Measurements from ENCODE around the gene PTTG1IP2. TPM values are rescaled to one million over a fixed set of nuclear protein-coding genes. Genes with fewer than 3 reads are reported as not detected.

PTTG1IP2 gene
- total RNA-seq, 2 experiments from 2014 or later = not detected

GRCh38 chr7:90425376-90425775 is 44.1 kb upstream of the PTTG1IP2 start:
- ChIA-PET CTCF (ENCODE audit: unreplicated experiment) (no interaction called here), POLR2A (no interaction called here)
- Histone ChIP-seq H3K9me3 (ENCODE audit: low read length) (no peaks in the 10 kb centered on the region), H3K4me3 (ENCODE audit: low read depth, low read length, poor library complexity, severe bottlenecking) (no peak overlapping the region), H3K4me1 (ENCODE audit: insufficient read depth, low read length, poor library complexity, severe bottlenecking) (no peaks in the 10 kb centered on the region), H2AFZ (ENCODE audit: low read length) (no peak overlapping the region), H3K9me2 (ENCODE audit: insufficient read depth, low read length) (no peaks in the 10 kb centered on the region), H3K79me2 (ENCODE audit: insufficient read depth, low read depth, low read length) (no peaks in the 10 kb centered on the region), H3K36me3 (ENCODE audit: insufficient read depth, low read length) (no peaks in the 10 kb centered on the region; the same call in 1 of the 2 replicates), H3K27ac (ENCODE audit: low read depth, low read length, poor library complexity, severe bottlenecking) (no peak overlapping the region), H3K4me2 (ENCODE audit: low read length) (no peak overlapping the region), H4K20me1 (ENCODE audit: insufficient read depth, low read length) (no peaks in the 10 kb centered on the region)
- TF ChIP-seq CTCF (conservative IDR thresholded peaks at IDR 0.05; ENCODE audit: low read length) (no peak), EZH2phosphoT487 (IDR thresholded peaks at IDR 0.05; ENCODE audit: borderline replicate concordance, low read depth, low read length) (no peak)
- no TSS peak for BruUV-seq (replicated peaks)
- no peak for DNase-seq (ENCODE audit: low spot score)
- intact Hi-C loops (cut with micrococcal nuclease; ENCODE audit: unreplicated experiment) = no loop called here

- intact Hi-C loops (cut with micrococcal nuclease; ENCODE audit: unreplicated experiment) = no loop called here
- BruUV-seq (replicated peaks) = no TSS peak
- POLR2A ChIA-PET = interaction anchor here (0.6 kb wide), 2 partner anchors 117 to 154 kb away, joined by 3 read pairs; no protein-coding TSS in a partner anchor
Observed at GRCh38 chr7:90430614-90431460, 38.6 kb upstream of the PTTG1IP2 start.

More at GRCh38 chr7:90430614-90431460, 38.6 kb upstream of the PTTG1IP2 start:
- Histone ChIP-seq H3K4me1 (ENCODE audit: insufficient read depth, low read length, poor library complexity, severe bottlenecking) (no peaks in the 10 kb centered on the region), H3K79me2 (ENCODE audit: insufficient read depth, low read depth, low read length) (no peaks in the 10 kb centered on the region), H4K20me1 (ENCODE audit: insufficient read depth, low read length) (no peaks in the 10 kb centered on the region), H3K9me3 (ENCODE audit: low read length) (no peaks in the 10 kb centered on the region), H3K9me2 (ENCODE audit: insufficient read depth, low read length) (no peaks in the 10 kb centered on the region), H3K4me3 (ENCODE audit: low read depth, low read length, poor library complexity, severe bottlenecking) (no peak overlapping the region), H3K36me3 (ENCODE audit: insufficient read depth, low read length) (no peaks in the 10 kb centered on the region; the same call in 1 of the 2 replicates), H3K4me2 (ENCODE audit: low read length) (no peak overlapping the region), H2AFZ (ENCODE audit: low read length) (no peak overlapping the region), H3K27ac (ENCODE audit: low read depth, low read length, poor library complexity, severe bottlenecking) (no peak overlapping the region)
- DNase-seq (ENCODE audit: low spot score) = no peak
- TF ChIP-seq EZH2phosphoT487 (IDR thresholded peaks at IDR 0.05; ENCODE audit: borderline replicate concordance, low read depth, low read length) = no peak
- TF ChIP-seq CTCF (conservative IDR thresholded peaks at IDR 0.05; ENCODE audit: low read length) = no peak
- CTCF ChIA-PET (ENCODE audit: unreplicated experiment) = no interaction called here
